Kidney tubule cell (primary cell): ENCODE results near the gene SHANK3.

Experiments
- DNase-seq: peaks from one replicate; pipeline ENCODE4 v3.0.0-alpha.2; 2018; ENCODE audit warnings: low spot score

The SHANK3 gene

DNA sequence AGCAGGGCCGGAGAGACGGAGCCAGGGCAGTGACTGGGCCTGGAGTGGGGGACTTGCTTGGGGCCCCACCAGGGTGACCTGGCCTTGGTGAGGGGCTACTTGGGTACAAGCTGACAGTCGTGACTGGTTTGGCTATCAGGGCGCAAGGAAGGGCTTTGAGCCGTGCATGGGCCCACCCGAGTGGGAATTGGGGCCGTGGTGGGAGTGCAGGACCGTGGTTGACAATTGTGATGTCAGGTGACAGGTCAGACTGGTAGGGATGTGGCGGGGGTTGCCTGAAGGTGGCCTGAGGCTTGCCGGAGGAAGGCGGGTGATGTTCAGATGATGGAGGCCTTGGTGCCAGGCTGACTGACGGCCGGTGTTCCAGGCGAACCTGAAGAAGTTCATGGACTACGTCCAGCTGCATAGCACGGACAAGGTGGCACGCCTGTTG is 5.6 kb downstream of the SHANK3 start:
- no peak for DNase-seq

DNA sequence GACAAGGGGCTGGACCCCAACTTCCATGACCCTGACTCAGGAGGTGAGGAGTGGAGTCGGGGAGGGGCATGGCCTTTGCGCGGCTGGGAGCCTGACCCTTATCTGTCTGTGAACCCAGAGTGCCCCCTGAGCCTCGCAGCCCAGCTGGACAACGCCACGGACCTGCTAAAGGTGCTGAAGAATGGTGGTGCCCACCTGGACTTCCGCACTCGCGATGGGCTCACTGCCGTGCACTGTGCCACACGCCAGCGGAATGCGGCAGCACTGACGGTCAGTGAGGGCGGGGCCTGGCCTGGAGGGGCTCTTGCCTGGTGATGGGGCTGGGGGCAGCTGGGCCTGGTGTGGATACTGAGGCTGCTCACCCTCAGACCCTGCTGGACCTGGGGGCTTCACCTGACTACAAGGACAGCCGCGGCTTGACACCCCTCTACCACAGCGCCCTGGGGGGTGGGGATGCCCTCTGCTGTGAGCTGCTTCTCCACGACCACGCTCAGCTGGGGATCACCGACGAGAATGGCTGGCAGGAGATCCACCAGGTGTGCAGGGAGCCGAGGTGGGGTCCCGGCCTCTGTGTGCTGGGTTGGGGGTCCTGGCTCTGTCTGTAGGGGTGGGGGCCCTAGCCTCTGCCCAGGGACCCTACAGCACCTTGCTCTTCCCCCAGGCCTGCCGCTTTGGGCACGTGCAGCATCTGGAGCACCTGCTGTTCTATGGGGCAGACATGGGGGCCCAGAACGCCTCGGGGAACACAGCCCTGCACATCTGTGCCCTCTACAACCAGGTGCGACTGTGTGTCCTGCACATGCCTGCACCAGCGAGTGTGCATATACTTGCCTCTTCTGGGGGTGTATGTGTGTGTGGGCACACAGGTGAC is 6.3 kb downstream of the SHANK3 start:
- DNase-seq: no peak

- no peak for DNase-seq
Measured at GRCh38 chr22:50683086-50683993, 10.7 kb downstream of the SHANK3 start.

GRCh38 chr22:50683994-50684371 is 11.4 kb downstream of the SHANK3 start:
- DNase-seq: no peak

DNA sequence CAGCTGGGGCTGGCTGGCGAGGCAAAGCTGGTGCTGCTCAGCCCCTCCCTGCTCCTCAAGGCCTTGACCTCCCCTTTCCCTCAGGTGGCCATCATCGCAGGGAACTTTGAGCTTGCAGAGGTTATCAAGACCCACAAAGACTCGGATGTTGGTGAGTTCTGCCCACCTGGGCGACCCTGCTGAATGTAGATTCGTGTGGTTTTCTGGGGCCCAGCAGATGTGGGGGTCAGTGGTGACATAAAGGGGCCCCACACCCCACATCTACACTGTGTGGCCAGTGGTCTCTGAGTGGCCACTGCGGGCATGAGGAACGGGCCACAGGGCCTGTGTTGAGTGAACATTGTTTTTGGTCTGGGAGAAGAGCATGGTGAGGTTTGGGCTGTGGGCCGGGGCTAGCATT is 11.9 kb downstream of the SHANK3 start:
- no peak for DNase-seq

- DNase-seq: no peak
Measured at GRCh38 chr22:50684986-50685385, 12.4 kb downstream of the SHANK3 start.

- DNase-seq: no peak
Measured at GRCh38 chr22:50686794-50687193, 14.2 kb downstream of the SHANK3 start.

DNA sequence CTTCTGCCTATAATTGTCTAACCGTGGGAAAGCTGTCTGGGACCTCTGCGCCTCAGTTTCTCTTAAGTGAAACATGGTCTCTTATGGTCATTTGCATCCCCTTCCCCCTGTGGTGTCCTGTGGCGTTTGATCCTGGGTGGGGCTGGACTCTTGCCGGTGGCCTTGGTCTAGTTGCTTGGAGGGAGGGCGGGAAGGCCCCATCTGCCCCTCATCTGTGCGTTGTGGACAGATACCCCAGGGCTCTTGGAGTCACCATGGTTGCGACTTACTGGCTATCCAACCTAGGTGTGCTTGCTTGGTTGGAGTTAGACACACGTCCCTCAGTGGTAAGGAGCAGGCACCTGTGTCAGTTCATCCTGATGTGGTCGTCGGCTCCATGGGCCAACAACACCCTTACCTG is 15.2 kb downstream of the SHANK3 start:
- DNase-seq: no peak

DNA sequence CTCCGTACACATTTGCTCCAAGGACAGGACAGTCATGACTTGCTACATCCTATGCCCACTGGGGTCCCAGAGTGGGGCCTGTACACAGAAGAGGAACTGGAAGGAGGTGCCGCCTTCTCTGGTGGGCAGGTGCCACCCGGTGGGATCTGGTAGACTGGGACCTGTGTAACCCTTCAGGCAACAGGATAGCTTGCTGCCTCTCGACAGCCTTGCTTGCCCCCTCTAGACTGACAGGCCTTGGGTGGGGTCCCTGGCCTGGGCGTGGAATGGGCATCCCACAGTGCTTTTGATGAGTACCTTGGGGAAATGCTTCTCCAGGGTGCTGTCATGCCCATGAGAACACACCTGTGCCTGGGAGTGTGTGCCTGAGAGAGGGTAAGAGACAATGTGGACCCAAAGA is 15.8 kb downstream of the SHANK3 start:
- DNase-seq: no peak

DNA sequence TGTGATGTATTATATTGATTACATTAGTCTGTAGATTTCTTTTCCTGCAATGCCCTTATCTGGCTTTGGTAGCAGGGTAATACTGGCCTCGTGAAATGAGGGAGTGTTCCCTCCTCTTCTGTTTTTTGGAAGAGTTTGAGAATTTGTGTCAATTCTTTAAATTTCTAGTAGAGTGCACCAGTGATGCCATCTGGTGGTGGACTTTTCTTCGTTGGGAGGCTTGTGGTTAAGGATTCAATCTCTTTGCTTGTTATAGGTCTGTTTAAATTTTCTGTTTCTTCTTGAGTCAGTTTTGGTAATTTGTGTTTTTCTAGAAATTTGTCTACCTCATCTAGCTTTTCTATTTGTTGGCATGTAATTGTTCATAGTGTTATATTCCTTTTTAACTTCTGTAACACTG is 18.9 kb downstream of the SHANK3 start:
- DNase-seq: peak; percentile 36

DNA sequence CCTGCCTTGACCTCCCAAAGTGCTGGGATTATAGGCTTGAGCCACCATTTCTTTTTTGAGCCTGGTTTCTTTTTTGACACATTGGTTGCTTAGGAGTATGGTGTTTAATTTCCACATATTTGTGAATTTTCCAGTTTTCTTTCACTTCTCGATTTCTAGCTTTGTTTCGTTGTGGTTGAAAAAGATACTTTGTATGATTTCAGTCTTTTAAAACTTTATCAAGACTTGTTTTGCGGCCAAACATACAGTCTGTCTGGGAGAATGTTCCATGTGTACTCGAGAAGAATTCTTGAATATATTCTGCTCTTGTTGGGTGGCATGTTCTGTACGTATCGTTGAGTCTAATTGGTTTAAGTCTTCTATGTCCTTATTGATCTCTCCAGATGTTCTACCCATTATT is 20.8 kb downstream of the SHANK3 start:
- DNase-seq: no peak

DNA sequence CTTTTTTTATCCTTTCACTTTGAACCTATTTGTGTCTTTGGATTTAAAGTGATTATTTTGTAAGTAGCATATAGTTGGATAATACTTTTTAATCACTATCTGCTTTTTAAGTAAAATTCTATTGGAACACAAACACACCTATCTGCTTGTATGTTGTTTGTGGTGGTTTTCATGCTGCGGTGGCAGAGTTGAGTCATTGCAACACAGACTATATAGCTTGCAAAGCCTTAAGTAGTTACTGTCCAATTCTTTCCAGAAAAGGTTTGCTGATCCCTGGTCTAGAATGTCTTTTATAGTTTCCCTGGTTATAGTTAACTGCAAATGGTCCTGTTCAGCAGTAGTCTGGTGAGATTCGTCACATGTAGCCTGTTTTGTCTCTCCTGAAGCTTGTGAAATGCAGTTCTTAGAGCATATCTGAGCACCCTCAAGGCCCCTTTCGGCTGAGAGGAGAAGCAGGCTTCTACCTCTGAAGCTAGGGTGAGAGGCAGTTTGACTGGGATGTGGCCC is 21.5 kb downstream of the SHANK3 start:
- DNase-seq: no peak

- DNase-seq: no peak
Measured at GRCh38 chr22:50694766-50695420, 22.3 kb downstream of the SHANK3 start.

DNA sequence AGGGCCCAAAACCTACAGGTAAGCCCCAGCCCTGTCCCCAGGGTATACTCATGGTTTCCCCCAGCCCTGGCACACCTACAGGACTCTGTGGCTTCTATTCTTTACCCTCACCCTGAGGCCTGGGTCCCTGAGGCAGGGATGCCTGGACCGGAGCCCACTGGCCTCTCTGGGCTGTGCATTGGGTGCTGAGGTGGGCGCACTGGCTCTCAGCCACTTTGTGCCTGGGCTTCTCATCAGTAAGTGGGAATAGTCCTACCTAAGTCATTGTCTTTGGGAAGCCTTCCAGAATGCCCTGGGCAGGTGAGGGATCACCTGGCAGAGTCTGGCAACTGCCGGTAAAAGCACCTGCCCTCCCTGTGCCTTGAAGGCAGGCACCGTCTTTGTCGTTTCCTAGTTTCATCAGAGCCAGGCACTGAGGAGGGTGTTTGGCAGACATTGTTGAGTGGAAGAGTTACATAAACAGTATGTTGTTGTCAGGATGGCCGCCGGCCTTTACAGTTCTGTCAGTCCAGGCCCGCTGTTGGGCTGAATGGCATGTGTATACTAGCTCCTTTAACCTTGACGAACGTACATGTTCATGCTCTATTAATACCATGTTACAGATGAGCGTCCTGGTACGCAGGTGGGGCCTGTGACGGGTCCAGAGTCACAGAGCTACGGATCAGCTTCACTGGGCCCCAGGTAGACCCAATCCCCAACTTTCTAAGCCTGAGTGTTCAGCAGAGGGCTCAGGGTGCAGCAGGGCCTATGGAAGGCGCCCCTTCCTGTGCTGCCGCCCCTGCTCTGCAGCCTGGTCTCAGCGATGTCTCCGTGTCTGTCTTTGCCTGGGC is 23.0 kb downstream of the SHANK3 start:
- no peak for DNase-seq

GRCh38 chr22:50696251-50696798 is 23.7 kb downstream of the SHANK3 start:
- DNase-seq: no peak

GRCh38 chr22:50696799-50697561 is 24.4 kb downstream of the SHANK3 start:
- DNase-seq: peak; percentile 30

GRCh38 chr22:50697667-50698506 is 25.3 kb downstream of the SHANK3 start:
- no peak for DNase-seq

DNA sequence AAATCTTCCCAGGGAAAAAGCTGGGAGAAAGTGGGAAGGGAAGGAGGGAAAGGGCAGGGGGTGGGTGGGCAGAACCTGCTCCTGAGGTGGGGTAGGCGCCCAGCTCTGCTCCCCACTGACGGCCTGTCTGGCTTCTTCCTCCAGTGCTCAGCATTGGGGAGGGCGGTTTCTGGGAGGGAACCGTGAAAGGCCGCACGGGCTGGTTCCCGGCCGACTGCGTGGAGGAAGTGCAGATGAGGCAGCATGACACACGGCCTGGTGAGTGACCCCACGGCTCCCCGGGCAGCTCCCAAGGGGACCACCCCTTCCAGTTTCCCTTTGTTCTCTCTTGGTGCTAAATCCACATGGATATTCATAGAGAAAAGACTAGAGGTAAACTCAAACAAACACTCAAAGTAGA is 25.9 kb downstream of the SHANK3 start:
- peak; percentile 31 for DNase-seq

GRCh38 chr22:50699001-50699755 is 26.6 kb downstream of the SHANK3 start:
- DNase-seq: no peak
